ENCODE data around the gene GPAM. TPM values are rescaled to one million over a fixed set of nuclear protein-coding genes. Genes with fewer than 3 reads are reported as not detected.

The GPAM gene
- total and polyA plus RNA-seq, 2 donors (not counting 1 experiment from before 2014, with no cell fraction given) = 2.6 to 8.2 TPM

- H3K4me2 ChIP-seq (replicated peaks; ENCODE audit: low read depth, low read length, poor library complexity, severe bottlenecking) = no peak overlapping the region
Observed at GRCh38 chr10:112139176-112139575, 44.4 kb downstream of the GPAM start.

More at GRCh38 chr10:112139176-112139575, 44.4 kb downstream of the GPAM start:
- no peak overlapping the region for H3K4me3 ChIP-seq (ENCODE audit: control extremely low read depth in 1 of 5, extremely low read depth in 1 of 5, insufficient read depth in 1 of 5, low read depth in 2 of 5, low read length in 4 of 5)
- intact Hi-C loops (cut with micrococcal nuclease) = loop anchor here (5.0 kb wide), 1 partner anchor 1527 kb away; no protein-coding TSS in a partner anchor
- WGBS (ENCODE audit: insufficient coverage) = 96% methylated on average over 6 of the region's 7 CpGs
- DNase-seq = no peak
- H3K4me1 Mint-ChIP-seq = peaks cover 6% of the 10 kb centered on the region
- H2AFZ ChIP-seq (ENCODE audit: insufficient read depth, low read depth, low read length, poor library complexity, severe bottlenecking) = no peak overlapping the region
- CTCF ChIA-PET = interaction anchor here (0.7 to 4.7 kb wide), 7 partner anchors 8 to 1540 kb away, joined by 3 to 27 read pairs (median 4); no protein-coding TSS in a partner anchor
- no peak overlapping the region for H3K4me3 Mint-ChIP-seq
- no peaks in the 10 kb centered on the region for H3K27me3 ChIP-seq (replicated peaks in 1 of 4; ENCODE audit: control extremely low read depth in 1 of 4, control insufficient read depth in 3 of 4, insufficient read depth in 4 of 4, low read length in 3 of 4)
- TF ChIP-seq, protein P1, sequence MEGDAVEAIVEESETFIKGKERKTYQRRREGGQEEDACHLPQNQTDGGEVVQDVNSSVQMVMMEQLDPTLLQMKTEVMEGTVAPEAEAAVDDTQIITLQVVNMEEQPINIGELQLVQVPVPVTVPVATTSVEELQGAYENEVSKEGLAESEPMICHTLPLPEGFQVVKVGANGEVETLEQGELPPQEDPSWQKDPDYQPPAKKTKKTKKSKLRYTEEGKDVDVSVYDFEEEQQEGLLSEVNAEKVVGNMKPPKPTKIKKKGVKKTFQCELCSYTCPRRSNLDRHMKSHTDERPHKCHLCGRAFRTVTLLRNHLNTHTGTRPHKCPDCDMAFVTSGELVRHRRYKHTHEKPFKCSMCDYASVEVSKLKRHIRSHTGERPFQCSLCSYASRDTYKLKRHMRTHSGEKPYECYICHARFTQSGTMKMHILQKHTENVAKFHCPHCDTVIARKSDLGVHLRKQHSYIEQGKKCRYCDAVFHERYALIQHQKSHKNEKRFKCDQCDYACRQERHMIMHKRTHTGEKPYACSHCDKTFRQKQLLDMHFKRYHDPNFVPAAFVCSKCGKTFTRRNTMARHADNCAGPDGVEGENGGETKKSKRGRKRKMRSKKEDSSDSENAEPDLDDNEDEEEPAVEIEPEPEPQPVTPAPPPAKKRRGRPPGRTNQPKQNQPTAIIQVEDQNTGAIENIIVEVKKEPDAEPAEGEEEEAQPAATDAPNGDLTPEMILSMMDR (IDR thresholded peaks at IDR 0.05) = no peak
- no peak for TF ChIP-seq EZH2 (IDR thresholded peaks at IDR 0.05; ENCODE audit: borderline replicate concordance, insufficient read depth, low read depth, low read length, poor library complexity, severe bottlenecking)
- no peaks in the 10 kb centered on the region for H3K36me3 ChIP-seq (replicated peaks in 1 of 2; ENCODE audit: control extremely low read depth in 1 of 2, control insufficient read depth in 1 of 2, extremely low read depth in 1 of 2, insufficient read depth in 2 of 2, low read length in 1 of 2)
- H3K27ac Mint-ChIP-seq = no peak overlapping the region
- no peaks in the 10 kb centered on the region for H3K4me1 ChIP-seq (ENCODE audit: control insufficient read depth in 2 of 2, insufficient read depth in 2 of 2, low read length in 2 of 2)
- no peak for ATAC-seq (ENCODE audit: low read depth)
- no peaks in the 10 kb centered on the region for H3K9me3 ChIP-seq (ENCODE audit: control extremely low read depth in 1 of 3, control insufficient read depth in 2 of 3, insufficient read depth in 1 of 3, low read length in 2 of 3)
- H4K20me1 ChIP-seq (ENCODE audit: control insufficient read depth, insufficient read depth, low read length, poor library complexity, severe bottlenecking) = no peaks in the 10 kb centered on the region
- no peaks in the 10 kb centered on the region for H3K9me3 Mint-ChIP-seq (ENCODE audit: insufficient read depth)
- no peak overlapping the region for H3K27ac ChIP-seq (ENCODE audit: low read length in 2 of 2)
- no peaks in the 10 kb centered on the region for H3K79me2 ChIP-seq (ENCODE audit: control insufficient read depth, insufficient read depth, low read length)
- POLR2A ChIA-PET = no interaction called here
- no peak overlapping the region for H3K9ac ChIP-seq (ENCODE audit: low read length)
- no peaks in the 10 kb centered on the region for H3K27me3 Mint-ChIP-seq
